Large intestine (tissue), 3 donors: ENCODE data around the gene FOXE3. TPM values are rescaled to one million over a fixed set of nuclear protein-coding genes. Genes with fewer than 3 reads are reported as not detected.

Experiments
- DNase-seq, 2 donors: peaks; one replicate each; pipeline versions ENCODE4 v3.0.0 to v3.0.0-alpha.2; 2013
- H3K27ac ChIP-seq: one replicate; pipeline ENCODE4 v1.5.1; 2013; ENCODE audit warnings: low read length
- H3K27me3 ChIP-seq: 2 replicates; pipeline ENCODE4 v1.6.1; 2013; ENCODE audit warnings: low read length; ENCODE audit not compliant: control insufficient read depth, insufficient read depth
- H3K36me3 ChIP-seq: 2 replicates; pipeline ENCODE4 v1.6.1; 2013; ENCODE audit warnings: low read length; ENCODE audit not compliant: control insufficient read depth, insufficient read depth
- H3K4me1 ChIP-seq: one replicate; pipeline ENCODE4 v1.6.1; 2013; ENCODE audit warnings: low read length; ENCODE audit not compliant: control insufficient read depth, insufficient read depth
- H3K4me3 ChIP-seq: one replicate; pipeline ENCODE4 v1.5.1; 2013; ENCODE audit warnings: low read length
- H3K9me3 ChIP-seq: one replicate; pipeline ENCODE4 v1.6.1; 2013; ENCODE audit warnings: mild to moderate bottlenecking, low read depth, low read length, moderate library complexity; ENCODE audit not compliant: control insufficient read depth
- WGBS: methylation state at CpG from one replicate; pipeline ENCODE4 v1.1.5; 2013; ENCODE audit warnings: low lambda C conversion rate; ENCODE audit not compliant: insufficient coverage; 5-methylcytosine and 5-hydroxymethylcytosine counted together
- polyA plus RNA-seq: library from polyadenylated mRNA; unstranded; fragments of 120-200 nt; gene quantifications from one replicate; pipeline ENCODE4 v1.2.1, GENCODE V29; 2013

Gene FOXE3
- polyA plus RNA-seq, 1 donor = 0.09 TPM

GRCh38 chr1:47402591-47402990 is 13.5 kb upstream of the FOXE3 start:
- Histone ChIP-seq H3K36me3 (no peaks in the 10 kb centered on the region), H3K9me3 (no peaks in the 10 kb centered on the region), H3K4me1 (peaks cover 21% of the 10 kb centered on the region), H3K27me3 (no peaks in the 10 kb centered on the region), H3K4me3 (no peak overlapping the region), H3K27ac (no peak overlapping the region)
- no CpG with 5 or more reads among the region's 4 CpGs for WGBS
- DNase-seq = no peak

- H3K4me3 ChIP-seq = no peak overlapping the region
- DNase-seq = no peak
- no peaks in the 10 kb centered on the region for H3K9me3 ChIP-seq
- 100% methylated on average over 1 of the region's 4 CpGs for WGBS
- no peaks in the 10 kb centered on the region for H3K27me3 ChIP-seq
- H3K36me3 ChIP-seq = no peaks in the 10 kb centered on the region
- peaks cover 21% of the 10 kb centered on the region for H3K4me1 ChIP-seq
- no peak overlapping the region for H3K27ac ChIP-seq
These were observed 12.7 kb upstream of the FOXE3 start for GRCh38 chr1:47403321-47403910.

- WGBS = no CpG with 5 or more reads among the region's 5 CpGs
- Histone ChIP-seq H3K27me3 (no peaks in the 10 kb centered on the region), H3K4me3 (no peak overlapping the region), H3K9me3 (no peaks in the 10 kb centered on the region), H3K27ac (no peak overlapping the region), H3K4me1 (peaks cover 21% of the 10 kb centered on the region), H3K36me3 (no peaks in the 10 kb centered on the region)
- no peak for DNase-seq
These were observed 10.4 kb upstream of the FOXE3 start for GRCh38 chr1:47405697-47406096.

- no CpG with 5 or more reads among the region's 5 CpGs for WGBS
- H3K27me3 ChIP-seq = peaks cover 3% of the 10 kb centered on the region
- peaks cover 13% of the 10 kb centered on the region for H3K4me1 ChIP-seq
These were observed 9.1 kb upstream of the FOXE3 start for GRCh38 chr1:47406966-47407365.

GRCh38 chr1:47407481-47407880 is 8.6 kb upstream of the FOXE3 start:
- H3K4me1 ChIP-seq = peaks cover 8% of the 10 kb centered on the region
- peaks cover 3% of the 10 kb centered on the region for H3K27me3 ChIP-seq
- no peak overlapping the region for H3K27ac ChIP-seq
- H3K9me3 ChIP-seq = no peaks in the 10 kb centered on the region
- DNase-seq = no peak
- no peak overlapping the region for H3K4me3 ChIP-seq
- WGBS = no CpG with 5 or more reads among the region's 3 CpGs
- no peaks in the 10 kb centered on the region for H3K36me3 ChIP-seq

More at GRCh38 chr1:47406966-47407365, 9.1 kb upstream of the FOXE3 start:
- H3K9me3 ChIP-seq = no peaks in the 10 kb centered on the region
- no peak overlapping the region for H3K27ac ChIP-seq
- H3K36me3 ChIP-seq = no peaks in the 10 kb centered on the region
- DNase-seq = no peak
- H3K4me3 ChIP-seq = no peak overlapping the region

GRCh38 chr1:47409311-47410067 is 6.6 kb upstream of the FOXE3 start:
- Histone ChIP-seq H3K27ac (no peak overlapping the region), H3K36me3 (no peaks in the 10 kb centered on the region), H3K4me3 (no peak overlapping the region), H3K4me1 (no peaks in the 10 kb centered on the region), H3K27me3 (peaks cover 11% of the 10 kb centered on the region), H3K9me3 (no peaks in the 10 kb centered on the region)
- WGBS = no CpG with 5 or more reads among the region's 12 CpGs
- no peak for DNase-seq

- Histone ChIP-seq H3K4me1 (no peaks in the 10 kb centered on the region), H3K9me3 (no peaks in the 10 kb centered on the region), H3K27me3 (peaks cover 16% of the 10 kb centered on the region), H3K36me3 (no peaks in the 10 kb centered on the region), H3K4me3 (no peak overlapping the region), H3K27ac (no peak overlapping the region)
- DNase-seq = no peak
- WGBS = no CpG with 5 or more reads among the region's 3 CpGs
These were observed 6.0 kb upstream of the FOXE3 start for GRCh38 chr1:47410068-47410455.

- no peak for DNase-seq
- Histone ChIP-seq H3K9me3 (no peaks in the 10 kb centered on the region), H3K4me1 (no peaks in the 10 kb centered on the region), H3K27me3 (peaks cover 28% of the 10 kb centered on the region), H3K36me3 (no peaks in the 10 kb centered on the region), H3K4me3 (no peak overlapping the region), H3K27ac (no peak overlapping the region)
- WGBS = no CpG with 5 or more reads among the region's 2 CpGs
These were observed 4.6 kb upstream of the FOXE3 start for GRCh38 chr1:47411436-47411835.

- WGBS = 92% methylated on average over 5 of the region's 14 CpGs
- no peaks in the 10 kb centered on the region for H3K9me3 ChIP-seq
- no peak overlapping the region for H3K4me3 ChIP-seq
- H3K27me3 ChIP-seq = peaks cover 33% of the 10 kb centered on the region
- no peaks in the 10 kb centered on the region for H3K4me1 ChIP-seq
- no peak overlapping the region for H3K27ac ChIP-seq
- H3K36me3 ChIP-seq = no peaks in the 10 kb centered on the region
- DNase-seq = no peak
These were observed 3.6 kb upstream of the FOXE3 start for GRCh38 chr1:47412437-47412836.

GRCh38 chr1:47416319-47417169 is 459 bp downstream of the FOXE3 start:
- no peak overlapping the region for H3K4me3 ChIP-seq
- peaks cover 60% of the 10 kb centered on the region for H3K27me3 ChIP-seq
- peak in 1 of 2 donors; percentile 57 for DNase-seq
- WGBS = no CpG with 5 or more reads among the region's 134 CpGs
- H3K36me3 ChIP-seq = no peaks in the 10 kb centered on the region
- H3K27ac ChIP-seq = no peak overlapping the region
- H3K4me1 ChIP-seq = no peaks in the 10 kb centered on the region
- H3K9me3 ChIP-seq = no peaks in the 10 kb centered on the region
